Left renal pelvis (tissue), 4 donors: ENCODE measurements around the gene DIAPH1. TPM values are rescaled to one million over a fixed set of nuclear protein-coding genes. Genes with fewer than 3 reads are reported as not detected.

Experiments used
- DNase-seq, 4 donors: peaks; one replicate each; pipeline ENCODE4 v3.0.0-alpha.2; 2013; ENCODE audit warnings: low read depth in 4 of 4, low spot score in 3 of 4
- polyA plus RNA-seq, 4 donors: library from polyadenylated mRNA; unstranded; fragments of 120-200 nt; gene quantifications; one replicate each; pipeline ENCODE4 v1.2.1, GENCODE V29; 2013; ENCODE audit not compliant: insufficient read length in 4 of 4

Gene DIAPH1
- polyA plus RNA-seq, 4 donors, result 43.8 to 81.2 (median 61.9) TPM

GRCh38 chr5:141523991-141524390 lies 94.8 kb downstream of the DIAPH1 start:
- no peak for DNase-seq

- no peak for DNase-seq
These were observed 96.5 kb downstream of the DIAPH1 start for GRCh38 chr5:141522301-141522700.

- DNase-seq, result peak in 1 of 4 donors; percentile 61
These were observed 97.5 kb downstream of the DIAPH1 start for GRCh38 chr5:141521244-141521781.

GRCh38 chr5:141519605-141520565 lies 98.9 kb downstream of the DIAPH1 start:
- DNase-seq, result no peak

- DNase-seq, result no peak
These were observed 100.2 kb downstream of the DIAPH1 start for GRCh38 chr5:141518618-141519015.

GRCh38 chr5:141517880-141518617 lies 100.8 kb downstream of the DIAPH1 start:
- DNase-seq, result no peak

GRCh38 chr5:141517312-141517711 lies 101.5 kb downstream of the DIAPH1 start:
- DNase-seq, result no peak

GRCh38 chr5:141516672-141517025 lies 102.2 kb downstream of the DIAPH1 start:
- no peak for DNase-seq

GRCh38 chr5:141515946-141516671 lies 102.7 kb downstream of the DIAPH1 start:
- no peak for DNase-seq

- DNase-seq, result no peak
These were observed 103.7 kb downstream of the DIAPH1 start for GRCh38 chr5:141515141-141515540.

- no peak for DNase-seq
These were observed 104.3 kb downstream of the DIAPH1 start for GRCh38 chr5:141514330-141515133.

- peak in 1 of 4 donors; percentile 77 for DNase-seq
These were observed 105.0 kb downstream of the DIAPH1 start for GRCh38 chr5:141513627-141514329.

GRCh38 chr5:141512911-141513626 lies 105.7 kb downstream of the DIAPH1 start:
- DNase-seq, result no peak

- no peak for DNase-seq
These were observed 106.3 kb downstream of the DIAPH1 start for GRCh38 chr5:141512390-141512910.

GRCh38 chr5:141511771-141512325 lies 107.0 kb downstream of the DIAPH1 start:
- DNase-seq, result no peak

GRCh38 chr5:141510850-141511601 lies 107.8 kb downstream of the DIAPH1 start:
- DNase-seq, result no peak

- DNase-seq, result no peak
These were observed 108.6 kb downstream of the DIAPH1 start for GRCh38 chr5:141510160-141510559.
